C4-2B (cell line): ENCODE data around the gene CCDC57.

Experiments
- H3K27ac ChIP-seq: fragments of 450-650 bp; 2 replicates; pipeline ENCODE4 v1.5.1; 2017
- CTCF ChIP-seq: fragments of 450-650 bp; conservative IDR thresholded peaks from 2 replicates; pipeline ENCODE4 v1.5.1; 2017; ENCODE audit warnings: mild to moderate bottlenecking
- ZFX ChIP-seq: fragments of 450-650 bp; IDR thresholded peaks from 2 replicates; pipeline ENCODE4 v1.6.1; 2017

CCDC57 gene

DNA sequence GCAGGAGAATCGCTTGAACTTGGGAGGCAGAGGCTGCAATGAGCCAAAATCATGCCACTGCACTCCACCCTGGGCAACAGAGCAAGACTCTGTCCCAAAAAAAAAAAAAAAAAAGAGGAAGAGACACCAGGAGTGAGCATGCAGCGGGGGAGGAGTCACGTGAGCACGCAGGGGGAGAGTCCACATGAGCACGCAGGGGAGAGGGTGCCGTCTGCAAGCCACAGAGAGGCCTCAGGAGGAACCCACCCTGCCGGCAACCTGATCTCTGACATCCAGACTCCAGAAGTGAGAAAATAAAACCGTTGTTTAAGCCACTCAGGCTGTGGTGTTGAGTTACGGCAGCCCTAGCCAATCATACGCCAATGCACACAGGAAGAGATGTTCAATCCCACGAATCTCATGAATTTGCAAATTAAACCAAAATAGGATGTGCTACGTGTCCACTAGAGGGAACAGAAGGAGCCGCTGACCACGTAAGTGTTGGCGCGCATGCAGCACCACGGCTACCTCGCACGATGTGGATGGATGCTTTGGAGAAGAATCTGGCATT, 42.2 kb downstream of the CCDC57 start:
- no peak overlapping the region for H3K27ac ChIP-seq

DNA sequence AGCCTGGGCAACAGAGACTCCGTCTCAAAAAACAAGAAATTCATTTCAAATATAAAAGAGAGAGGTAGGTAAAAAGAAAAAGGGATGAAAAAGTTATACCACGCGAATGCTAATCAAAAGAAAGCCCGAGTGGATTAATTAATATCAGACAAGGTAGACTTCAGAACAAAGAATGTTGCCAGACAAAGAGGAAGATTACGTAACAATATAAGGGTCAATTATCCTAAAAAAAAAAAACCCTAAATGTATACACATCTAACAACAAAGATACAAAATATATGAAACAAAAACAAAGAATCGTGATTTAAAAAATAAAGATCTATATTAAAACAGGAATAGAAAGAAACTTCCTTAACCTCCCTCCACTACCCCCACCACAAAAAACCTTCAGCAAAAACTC, 44.1 kb downstream of the CCDC57 start:
- TF ChIP-seq CTCF = no peak
- no peak for TF ChIP-seq ZFX
- no peak overlapping the region for H3K27ac ChIP-seq

More for the DNA sequence above, 42.2 kb downstream of the CCDC57 start:
- TF ChIP-seq ZFX (no peak), CTCF (no peak)

- no peak for TF ChIP-seq CTCF
- no peak overlapping the region for H3K27ac ChIP-seq
Observed at GRCh38 chr17:82167028-82167427, 45.6 kb downstream of the CCDC57 start.

GRCh38 chr17:82164853-82165252, 47.8 kb downstream of the CCDC57 start:
- TF ChIP-seq CTCF (no peak), ZFX (no peak)
- no peak overlapping the region for H3K27ac ChIP-seq

GRCh38 chr17:82161216-82161615, 51.4 kb downstream of the CCDC57 start:
- TF ChIP-seq CTCF (no peak), ZFX (no peak)
- H3K27ac ChIP-seq = no peak overlapping the region

DNA sequence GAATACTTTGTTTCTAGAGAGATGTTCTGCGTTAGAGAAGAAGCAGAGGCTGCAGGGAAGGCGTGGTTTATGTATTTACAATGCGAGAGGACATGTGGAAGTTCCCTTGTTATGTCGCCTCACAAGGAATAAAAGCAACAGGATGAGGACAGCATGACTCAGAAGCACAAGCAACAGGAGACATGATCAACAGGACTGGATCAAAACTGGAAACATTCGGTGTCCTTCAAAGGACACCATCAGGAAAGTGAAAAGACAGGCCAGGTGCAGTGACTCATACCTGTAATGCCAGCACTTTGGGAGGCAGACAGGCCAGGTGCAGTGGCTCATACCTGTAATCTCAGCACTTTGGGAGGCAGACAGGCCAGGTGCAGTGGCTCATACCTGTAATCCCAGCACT, 52.6 kb downstream of the CCDC57 start:
- H3K27ac ChIP-seq = no peak overlapping the region
- no peak for TF ChIP-seq ZFX
- TF ChIP-seq CTCF = no peak

GRCh38 chr17:82158825-82159224, 53.8 kb downstream of the CCDC57 start:
- TF ChIP-seq CTCF (no peak), ZFX (no peak)
- H3K27ac ChIP-seq = no peak overlapping the region
